Urinary bladder (tissue), 4 donors: ENCODE measurements around the gene GTF2H4. TPM values are rescaled to one million over a fixed set of nuclear protein-coding genes. Genes with fewer than 3 reads are reported as not detected.

Experiments used
- DNase-seq: peaks from one replicate; pipeline ENCODE4 v3.0.0-alpha.2; 2015; ENCODE audit errors: extremely low spot score
- H3K27ac ChIP-seq: one replicate; pipeline ENCODE4 v1.5.1; 2013; ENCODE audit warnings: low read depth, mild to moderate bottlenecking, moderate library complexity
- H3K36me3 ChIP-seq: one replicate; pipeline ENCODE4 v1.6.1; 2013; ENCODE audit warnings: mild to moderate bottlenecking, moderate library complexity; ENCODE audit not compliant: insufficient read depth
- H3K4me1 ChIP-seq: one replicate; pipeline ENCODE4 v1.6.1; 2013; ENCODE audit warnings: mild to moderate bottlenecking, moderate library complexity; ENCODE audit not compliant: insufficient read depth
- H3K4me3 ChIP-seq: one replicate; pipeline ENCODE4 v1.5.1; 2013; ENCODE audit warnings: low read depth, low read length
- WGBS: extraction: QIAGEN DNeasy Blood & Tissue Kit; methylation state at CpG from one replicate; pipeline ENCODE4 v1.1.7; 2013; 5-methylcytosine and 5-hydroxymethylcytosine counted together
- polyA plus RNA-seq: library from polyadenylated mRNA; stranded (reverse); fragments of 200-250 nt; gene quantifications from one replicate; pipeline ENCODE4 v1.2.3, GENCODE V29; 2013
- total RNA-seq: library from RNA; depleted of rRNA; stranded (reverse); fragments of >200 nt; gene quantifications from one replicate; pipeline ENCODE4 v1.2.3, GENCODE V29; 2014
- donor health status: healthy with polysubstance abuse.
- donor health status: healthy.

Gene GTF2H4
- total and polyA plus RNA-seq, 2 donors = 25.7 to 26.2 TPM

DNA sequence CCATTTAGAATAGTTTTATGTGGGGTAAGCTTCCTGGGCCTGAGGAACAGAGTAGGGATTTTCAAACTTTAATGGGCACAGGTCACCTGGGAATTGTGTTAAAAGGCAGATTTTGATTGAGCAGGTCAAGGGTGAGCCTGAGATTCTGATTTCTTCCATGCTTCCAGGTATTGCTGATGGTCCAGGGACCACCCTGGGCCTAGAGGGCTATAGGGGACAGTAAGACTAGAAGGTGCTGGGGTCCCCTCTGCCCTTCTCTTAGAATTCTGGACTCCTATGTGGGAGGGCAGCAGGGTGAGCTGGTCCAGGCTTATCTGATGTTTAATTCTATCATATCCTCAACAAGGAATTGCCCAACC is 21.1 kb upstream of the GTF2H4 start:
- no peak overlapping the region for H3K4me3 ChIP-seq
- no peak for DNase-seq
- no peak overlapping the region for H3K27ac ChIP-seq
- no peaks in the 10 kb centered on the region for H3K4me1 ChIP-seq
- H3K36me3 ChIP-seq = no peaks in the 10 kb centered on the region

DNA sequence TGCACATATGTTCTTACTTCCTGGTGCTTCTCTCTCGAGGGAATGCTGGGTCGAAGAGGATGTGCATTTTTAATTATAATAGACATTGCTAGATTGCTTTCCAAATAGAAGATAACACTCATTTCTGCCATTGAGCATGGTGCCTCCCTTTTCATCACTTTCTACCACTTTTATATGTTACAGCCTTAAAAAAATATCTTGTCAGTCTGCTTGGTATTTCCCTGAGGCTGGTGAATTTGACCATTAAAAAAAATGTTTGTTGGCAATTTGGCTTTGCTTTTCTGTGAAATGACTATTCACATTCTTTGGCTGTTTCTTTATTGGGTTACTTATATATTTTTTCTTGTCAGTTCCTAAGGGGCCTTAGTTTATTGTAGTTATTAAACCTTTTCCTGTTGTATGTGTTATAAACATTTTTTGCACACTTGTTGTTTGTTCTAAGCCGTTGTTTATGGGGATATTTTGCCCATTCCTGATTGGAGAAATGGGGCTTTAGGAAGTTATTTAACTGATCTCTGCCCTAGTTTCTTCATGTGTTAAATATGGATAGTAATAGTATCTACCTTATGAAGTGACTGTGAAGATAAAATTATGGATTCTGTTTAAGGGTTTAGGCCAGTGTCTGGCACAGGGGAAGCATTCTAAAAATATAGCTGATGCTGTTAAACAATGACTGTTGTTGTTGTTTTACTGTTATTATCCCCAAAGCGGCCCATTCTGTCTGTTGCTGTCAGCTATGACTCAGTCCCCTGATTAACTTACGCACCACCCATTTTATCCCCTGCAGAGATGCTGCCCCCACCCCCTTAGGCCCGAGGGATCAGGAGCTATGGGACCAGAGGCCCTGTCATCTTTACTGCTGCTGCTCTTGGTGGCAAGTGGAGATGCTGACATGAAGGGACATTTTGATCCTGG is 19.8 kb upstream of the GTF2H4 start:
- DNase-seq = no peak
- Histone ChIP-seq H3K4me1 (no peaks in the 10 kb centered on the region), H3K36me3 (no peaks in the 10 kb centered on the region), H3K27ac (no peak overlapping the region), H3K4me3 (no peak overlapping the region)
- WGBS = 66% methylated on average over 6 of the region's 6 CpGs

DNA sequence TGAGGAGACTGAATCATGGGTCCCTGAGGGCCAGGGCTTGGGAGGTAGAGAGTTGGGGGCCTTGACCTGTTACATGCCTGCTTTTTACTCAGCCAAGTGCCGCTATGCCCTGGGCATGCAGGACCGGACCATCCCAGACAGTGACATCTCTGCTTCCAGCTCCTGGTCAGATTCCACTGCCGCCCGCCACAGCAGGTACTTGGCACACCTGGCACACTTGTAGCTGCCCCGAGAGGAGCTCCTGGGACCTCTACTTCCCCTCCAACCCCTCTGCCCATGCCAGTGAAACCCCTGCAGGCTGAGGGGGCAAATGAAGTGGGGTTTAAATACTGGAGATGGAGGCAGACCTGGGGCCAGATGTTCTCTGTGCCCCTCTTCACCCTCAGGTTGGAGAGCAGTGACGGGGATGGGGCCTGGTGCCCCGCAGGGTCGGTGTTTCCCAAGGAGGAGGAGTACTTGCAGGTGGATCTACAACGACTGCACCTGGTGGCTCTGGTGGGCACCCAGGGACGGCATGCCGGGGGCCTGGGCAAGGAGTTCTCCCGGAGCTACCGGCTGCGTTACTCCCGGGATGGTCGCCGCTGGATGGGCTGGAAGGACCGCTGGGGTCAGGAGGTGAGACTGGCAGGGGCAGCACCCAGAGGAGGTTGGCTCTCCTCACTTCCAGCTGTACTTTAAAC is 19.1 kb upstream of the GTF2H4 start:
- WGBS = 94% methylated on average over 18 of the region's 18 CpGs
- Histone ChIP-seq H3K4me1 (no peaks in the 10 kb centered on the region), H3K27ac (no peak overlapping the region), H3K4me3 (no peak overlapping the region), H3K36me3 (no peaks in the 10 kb centered on the region)
- DNase-seq = no peak

DNA sequence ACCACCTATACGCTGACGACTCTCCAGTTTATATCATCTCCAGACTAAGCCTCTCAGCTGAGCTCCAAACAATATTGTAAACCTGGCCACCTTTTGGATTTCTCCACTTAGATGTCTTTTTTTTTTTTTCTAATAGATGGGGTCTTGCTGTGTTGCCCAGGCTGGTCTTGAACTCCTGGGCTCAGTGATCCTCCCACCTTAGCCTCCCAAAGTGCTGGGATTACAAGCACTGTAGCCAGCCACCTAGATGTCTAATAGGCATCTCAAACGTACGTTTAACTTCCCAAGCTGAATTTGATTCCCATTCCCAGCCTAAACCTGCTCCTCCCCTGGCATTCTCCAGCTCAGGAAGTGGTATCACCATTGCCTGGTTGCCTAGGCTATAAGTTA is 18.5 kb upstream of the GTF2H4 start:
- H3K36me3 ChIP-seq = no peaks in the 10 kb centered on the region
- 87% methylated on average over 4 of the region's 4 CpGs for WGBS

DNA sequence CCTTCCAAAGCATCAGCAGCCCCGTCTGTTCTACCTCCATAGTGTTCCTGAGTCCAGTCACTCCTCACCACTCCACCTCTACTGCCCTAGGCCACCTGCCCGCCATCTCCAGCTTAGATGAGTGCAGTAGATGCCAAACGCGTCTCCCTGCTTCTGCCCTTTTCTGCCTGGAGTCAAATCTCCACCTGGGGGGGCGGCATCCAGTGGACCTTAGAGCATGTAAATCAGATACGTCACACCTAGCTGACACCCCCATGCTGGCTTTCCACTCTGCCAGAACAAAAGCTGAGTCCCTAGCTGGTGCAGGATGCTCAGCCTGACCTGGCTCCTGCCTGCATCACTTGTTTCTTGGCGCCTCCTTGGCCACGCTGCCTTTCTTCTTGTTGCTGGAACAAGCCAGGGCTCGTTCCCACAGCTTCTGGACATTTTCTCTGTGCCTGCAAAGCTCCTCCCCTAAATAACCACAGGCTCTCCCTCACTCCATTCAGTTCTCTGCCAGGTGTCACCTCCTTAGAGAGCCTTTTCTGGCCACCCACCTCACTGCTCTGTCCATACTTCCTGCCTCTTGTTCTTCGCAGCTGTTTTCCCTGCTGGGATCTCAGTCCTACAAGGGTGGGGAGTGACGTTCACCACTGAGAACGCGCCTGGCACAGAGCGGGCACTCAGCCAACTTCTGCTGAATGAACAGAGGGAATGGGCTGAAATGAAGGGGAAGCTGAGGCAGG is 17.9 kb upstream of the GTF2H4 start:
- Histone ChIP-seq H3K27ac (no peak overlapping the region), H3K4me1 (no peaks in the 10 kb centered on the region), H3K36me3 (no peaks in the 10 kb centered on the region), H3K4me3 (no peak overlapping the region)
- WGBS = 79% methylated on average over 14 of the region's 14 CpGs
- no peak for DNase-seq

More for the DNA sequence above, 18.5 kb upstream of the GTF2H4 start:
- Histone ChIP-seq H3K4me3 (no peak overlapping the region), H3K27ac (no peak overlapping the region), H3K4me1 (no peaks in the 10 kb centered on the region)
- DNase-seq = no peak

DNA sequence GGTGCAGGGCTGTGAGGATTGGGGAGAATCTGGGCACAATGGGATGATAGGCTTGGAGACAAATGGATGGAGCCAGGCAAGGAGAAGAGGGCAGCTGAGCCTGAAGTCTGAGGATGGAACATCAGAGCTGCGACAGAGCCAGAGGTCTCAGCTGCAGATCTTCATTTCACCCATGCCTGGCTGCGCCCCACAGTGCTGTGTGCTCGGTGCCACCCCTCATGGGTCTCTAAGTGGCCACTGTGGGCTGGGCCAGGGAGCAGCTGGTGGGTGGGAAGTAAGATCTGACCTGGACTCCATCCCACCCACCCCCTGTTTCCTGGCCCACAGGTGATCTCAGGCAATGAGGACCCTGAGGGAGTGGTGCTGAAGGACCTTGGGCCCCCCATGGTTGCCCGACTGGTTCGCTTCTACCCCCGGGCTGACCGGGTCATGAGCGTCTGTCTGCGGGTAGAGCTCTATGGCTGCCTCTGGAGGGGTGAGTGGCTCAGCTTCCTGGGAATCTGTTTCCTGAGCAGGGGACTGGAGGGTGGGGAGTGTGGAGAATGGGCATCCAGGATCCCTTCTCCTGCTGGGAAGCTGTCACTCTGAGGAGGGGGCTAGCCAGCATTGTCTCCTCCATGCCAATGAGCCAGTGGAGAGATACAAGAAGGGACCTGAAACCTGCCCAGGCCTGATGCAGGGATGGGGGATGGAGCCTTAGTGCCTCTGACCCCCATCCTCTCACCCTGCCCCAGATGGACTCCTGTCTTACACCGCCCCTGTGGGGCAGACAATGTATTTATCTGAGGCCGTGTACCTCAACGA is 17.2 kb upstream of the GTF2H4 start:
- no peaks in the 10 kb centered on the region for H3K36me3 ChIP-seq
- DNase-seq = no peak
- 91% methylated on average over 12 of the region's 12 CpGs for WGBS
- H3K27ac ChIP-seq = no peak overlapping the region
- no peaks in the 10 kb centered on the region for H3K4me1 ChIP-seq
- H3K4me3 ChIP-seq = no peak overlapping the region

DNA sequence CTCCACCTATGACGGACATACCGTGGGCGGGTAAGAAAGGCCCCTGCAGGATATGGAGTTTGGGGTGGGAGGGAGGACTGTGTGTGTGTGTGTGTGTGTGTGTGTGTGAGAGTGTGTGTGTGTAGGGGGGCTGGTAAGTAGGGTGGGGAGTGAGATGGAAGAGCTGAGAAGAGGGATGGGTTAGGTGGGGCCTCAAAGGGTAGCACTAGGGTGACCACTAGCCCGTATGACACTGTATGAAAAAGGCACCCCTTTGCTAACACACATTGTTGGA is 16.6 kb upstream of the GTF2H4 start:
- no peak for DNase-seq
- H3K4me3 ChIP-seq = no peak overlapping the region
- H3K27ac ChIP-seq = no peak overlapping the region
- 89% methylated on average over 4 of the region's 4 CpGs for WGBS
- H3K36me3 ChIP-seq = no peaks in the 10 kb centered on the region
- H3K4me1 ChIP-seq = no peaks in the 10 kb centered on the region

DNA sequence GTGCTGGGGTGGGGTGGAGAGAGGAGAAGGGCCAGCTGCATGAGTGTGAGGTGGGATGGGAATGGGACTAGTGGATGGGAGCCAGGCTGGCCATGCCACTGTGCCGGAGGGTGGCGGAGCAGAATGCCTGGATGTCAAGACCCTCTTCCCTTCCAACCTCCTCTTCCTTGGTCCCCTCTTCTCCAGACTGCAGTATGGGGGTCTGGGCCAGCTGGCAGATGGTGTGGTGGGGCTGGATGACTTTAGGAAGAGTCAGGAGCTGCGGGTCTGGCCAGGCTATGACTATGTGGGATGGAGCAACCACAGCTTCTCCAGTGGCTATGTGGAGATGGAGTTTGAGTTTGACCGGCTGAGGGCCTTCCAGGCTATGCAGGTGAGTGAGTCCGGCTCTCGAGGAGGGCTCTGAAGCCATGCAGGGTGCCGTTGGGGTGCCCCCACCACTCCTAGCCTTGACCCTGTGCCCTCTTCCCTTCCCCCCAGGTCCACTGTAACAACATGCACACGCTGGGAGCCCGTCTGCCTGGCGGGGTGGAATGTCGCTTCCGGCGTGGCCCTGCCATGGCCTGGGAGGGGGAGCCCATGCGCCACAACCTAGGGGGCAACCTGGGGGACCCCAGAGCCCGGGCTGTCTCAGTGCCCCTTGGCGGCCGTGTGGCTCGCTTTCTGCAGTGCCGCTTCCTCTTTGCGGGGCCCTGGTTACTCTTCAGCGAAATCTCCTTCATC is 16.0 kb upstream of the GTF2H4 start:
- no peaks in the 10 kb centered on the region for H3K36me3 ChIP-seq
- H3K27ac ChIP-seq = no peak overlapping the region
- no peak for DNase-seq
- no peak overlapping the region for H3K4me3 ChIP-seq
- no peaks in the 10 kb centered on the region for H3K4me1 ChIP-seq
- 88% methylated on average over 21 of the region's 21 CpGs for WGBS

DNA sequence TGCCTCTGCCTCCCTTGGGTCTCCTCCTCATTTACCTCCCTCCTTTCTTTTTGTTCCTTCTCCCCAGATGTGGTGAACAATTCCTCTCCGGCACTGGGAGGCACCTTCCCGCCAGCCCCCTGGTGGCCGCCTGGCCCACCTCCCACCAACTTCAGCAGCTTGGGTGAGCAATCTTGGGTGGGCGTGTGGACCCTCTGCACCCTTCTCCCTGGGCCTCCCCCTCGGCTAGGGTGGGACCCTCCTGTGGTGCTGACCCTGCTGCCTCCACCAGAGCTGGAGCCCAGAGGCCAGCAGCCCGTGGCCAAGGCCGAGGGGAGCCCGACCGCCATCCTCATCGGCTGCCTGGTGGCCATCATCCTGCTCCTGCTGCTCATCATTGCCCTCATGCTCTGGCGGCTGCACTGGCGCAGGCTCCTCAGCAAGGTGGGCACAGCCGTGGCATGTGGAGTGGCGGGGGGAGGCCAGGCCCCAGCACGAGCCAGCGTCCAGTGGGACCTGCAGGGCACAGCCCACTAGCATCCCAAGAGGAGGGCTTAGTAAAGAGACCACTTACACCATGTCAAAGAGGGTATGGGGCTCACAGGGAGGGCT is 14.9 kb upstream of the GTF2H4 start:
- Histone ChIP-seq H3K4me1 (no peaks in the 10 kb centered on the region), H3K27ac (no peak overlapping the region), H3K4me3 (no peak overlapping the region), H3K36me3 (no peaks in the 10 kb centered on the region)
- no peak for DNase-seq
- 84% methylated on average over 16 of the region's 16 CpGs for WGBS

DNA sequence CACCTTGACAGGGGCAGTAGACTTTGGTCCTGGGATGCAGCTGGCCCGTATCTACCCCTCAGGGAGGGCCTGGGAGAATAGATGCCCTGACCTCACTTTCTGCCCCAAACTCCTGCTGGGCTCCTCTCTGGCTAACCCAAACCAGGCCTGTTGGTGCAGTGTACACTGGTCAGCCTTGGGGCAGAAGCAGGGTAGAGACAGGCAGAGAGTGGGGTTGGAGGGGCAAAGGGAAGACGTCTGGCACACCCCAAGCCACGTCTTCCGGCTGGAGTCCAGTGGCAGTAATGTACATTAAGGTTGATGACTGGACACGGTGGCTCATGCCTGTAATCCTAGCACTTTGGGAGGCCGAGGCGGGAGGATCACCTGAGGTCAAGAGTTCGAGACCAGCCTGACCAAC is 14.3 kb upstream of the GTF2H4 start:
- Histone ChIP-seq H3K4me3 (no peak overlapping the region), H3K4me1 (no peaks in the 10 kb centered on the region), H3K27ac (no peak overlapping the region), H3K36me3 (no peaks in the 10 kb centered on the region)
- no peak for DNase-seq
- 91% methylated on average over 8 of the region's 8 CpGs for WGBS

DNA sequence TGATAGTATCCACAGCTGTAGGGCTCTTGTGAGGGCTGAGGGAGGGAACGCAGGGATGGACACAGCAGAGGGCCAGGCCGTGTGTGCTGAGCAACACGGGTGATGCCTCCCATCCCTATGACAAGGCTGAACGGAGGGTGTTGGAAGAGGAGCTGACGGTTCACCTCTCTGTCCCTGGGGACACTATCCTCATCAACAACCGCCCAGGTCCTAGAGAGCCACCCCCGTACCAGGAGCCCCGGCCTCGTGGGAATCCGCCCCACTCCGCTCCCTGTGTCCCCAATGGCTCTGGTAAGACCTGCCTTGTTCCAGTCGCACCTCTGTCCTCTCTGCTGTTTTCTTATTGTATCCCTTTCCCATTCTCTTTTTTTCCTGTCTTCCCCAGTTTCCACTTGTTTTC is 13.6 kb upstream of the GTF2H4 start:
- H3K4me1 ChIP-seq = no peaks in the 10 kb centered on the region
- no peaks in the 10 kb centered on the region for H3K36me3 ChIP-seq
- H3K4me3 ChIP-seq = no peak overlapping the region
- no peak overlapping the region for H3K27ac ChIP-seq
- 86% methylated on average over 12 of the region's 12 CpGs for WGBS
- no peak for DNase-seq

DNA sequence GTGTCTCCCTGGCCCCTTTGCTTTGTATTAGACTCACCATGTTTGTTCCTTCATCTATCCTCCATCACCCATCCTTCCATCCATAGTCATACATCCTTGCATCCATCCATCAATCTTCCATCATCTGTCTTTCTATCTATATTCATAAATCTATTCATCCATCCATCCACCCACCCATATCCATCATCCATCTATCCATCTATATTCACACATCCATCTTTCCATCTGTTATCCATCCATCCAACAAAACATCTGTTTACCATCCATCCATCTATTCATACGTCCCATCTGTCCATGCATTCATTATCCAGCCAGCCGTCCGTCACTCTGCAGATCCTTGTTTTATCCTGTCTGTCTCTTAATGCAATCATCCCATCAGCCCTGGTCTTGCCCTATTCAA is 13.1 kb upstream of the GTF2H4 start:
- Histone ChIP-seq H3K27ac (no peak overlapping the region), H3K4me3 (no peak overlapping the region), H3K36me3 (peaks cover 3% of the 10 kb centered on the region), H3K4me1 (no peaks in the 10 kb centered on the region)
- WGBS = 94% methylated on average over 3 of the region's 3 CpGs
- no peak for DNase-seq

DNA sequence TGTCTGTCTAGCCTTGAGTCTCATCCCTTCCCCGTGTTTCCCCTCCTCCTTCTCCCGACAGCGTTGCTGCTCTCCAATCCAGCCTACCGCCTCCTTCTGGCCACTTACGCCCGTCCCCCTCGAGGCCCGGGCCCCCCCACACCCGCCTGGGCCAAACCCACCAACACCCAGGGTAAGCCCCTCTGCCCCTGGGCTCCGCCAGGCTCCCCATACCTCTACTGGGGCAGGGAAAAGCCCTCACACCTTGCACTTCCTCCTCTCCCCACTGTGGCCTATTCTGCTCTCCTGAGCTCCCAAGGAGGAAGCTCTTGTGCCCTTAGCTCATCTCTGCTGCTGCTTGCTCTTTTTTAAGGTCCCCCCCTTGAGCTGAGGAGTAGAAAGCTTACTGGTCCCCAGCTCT is 12.7 kb upstream of the GTF2H4 start:
- WGBS = 83% methylated on average over 10 of the region's 10 CpGs
- no peak overlapping the region for H3K27ac ChIP-seq
- H3K4me1 ChIP-seq = no peaks in the 10 kb centered on the region
- no peak for DNase-seq
- peaks cover 3% of the 10 kb centered on the region for H3K36me3 ChIP-seq
- no peak overlapping the region for H3K4me3 ChIP-seq
